GM12891 (cell line): ENCODE results near the gene KLK14.

Source experiments
- DNase-seq: peaks from one replicate; pipeline ENCODE4 v3.0.0; 2011; ENCODE audit warnings: low spot score; ENCODE audit not compliant: insufficient read length
- FAIRE-seq: peaks from 2 replicates; lab custom pipeline; 2011; peaks lifted over from hg19 to GRCh38; lab: Jason Lieb, UNC
- PAX5 ChIP-seq: IDR thresholded peaks from 2 replicates; pipeline ENCODE4 v1.6.1; 2011; ENCODE audit warnings: low read length, moderate library complexity, mild to moderate bottlenecking; ENCODE audit not compliant: insufficient read depth, severe bottlenecking
- POLR2A ChIP-seq: IDR thresholded peaks from 2 replicates; pipeline ENCODE4 v1.6.1; 2011; ENCODE audit warnings: low read depth, low read length, control low read depth
- POLR2AphosphoS5 ChIP-seq: IDR thresholded peaks from 2 replicates; pipeline ENCODE4 v1.6.1; 2011; ENCODE audit warnings: low read depth, low read length, control low read depth
- POU2F2 ChIP-seq: IDR thresholded peaks from 2 replicates; pipeline ENCODE4 v1.6.1; 2011; ENCODE audit warnings: low read depth, mild to moderate bottlenecking, control low read depth, low read length, moderate library complexity
- SPI1 ChIP-seq: IDR thresholded peaks from 2 replicates; pipeline ENCODE4 v1.6.1; 2011; ENCODE audit warnings: low read depth, low read length, control low read depth
- TAF1 ChIP-seq: IDR thresholded peaks from 2 replicates; pipeline ENCODE4 v1.6.1; 2011; ENCODE audit warnings: low read depth, low read length, control low read depth

Gene KLK14

GRCh38 chr19:51097166-51097738 is 14.6 kb upstream of the KLK14 start:
- FAIRE-seq (peak; percentile 87), DNase-seq (peak; percentile 71)
- no peak for TF ChIP-seq POLR2A
- TF ChIP-seq SPI1: no peak
- no peak for TF ChIP-seq PAX5
- TF ChIP-seq POU2F2: no peak
- no peak for TF ChIP-seq TAF1
- TF ChIP-seq POLR2AphosphoS5: no peak

DNA sequence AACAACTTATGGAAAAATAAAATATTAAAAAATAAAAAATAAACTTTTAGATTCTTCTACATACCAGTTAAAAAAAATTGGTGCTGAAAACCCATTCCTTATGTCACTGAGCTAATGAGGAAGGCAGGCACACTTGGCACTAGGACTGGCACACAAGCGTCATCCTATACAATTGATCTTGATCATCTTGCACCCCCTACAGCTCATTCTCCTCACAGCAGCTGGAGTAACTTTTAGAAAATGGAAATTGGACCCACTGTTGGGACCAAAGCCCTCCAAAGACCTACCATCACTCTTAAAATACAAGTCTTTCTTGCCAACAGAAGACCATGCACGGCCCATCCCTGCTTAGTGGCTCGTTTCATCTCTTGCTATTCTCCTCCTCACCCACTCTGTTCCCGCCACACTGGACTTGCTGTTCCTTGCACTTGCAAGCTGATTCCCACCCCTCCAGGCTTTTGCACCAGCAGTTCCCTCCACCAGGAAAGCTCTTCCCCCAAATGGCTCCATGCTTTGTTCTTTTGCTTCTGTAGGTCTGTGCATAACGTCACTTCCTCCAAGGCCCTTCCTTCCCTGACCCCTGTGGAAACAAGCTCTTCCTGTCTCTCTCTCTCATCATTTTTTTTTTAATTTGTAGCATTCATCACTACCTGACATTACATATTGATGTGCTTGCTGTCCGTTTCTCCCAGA is 13.9 kb upstream of the KLK14 start:
- TF ChIP-seq SPI1: no peak
- TF ChIP-seq POU2F2: no peak
- no peak for TF ChIP-seq TAF1
- TF ChIP-seq POLR2AphosphoS5: no peak; the same call in 1 of the 2 replicates
- no peak for TF ChIP-seq PAX5
- TF ChIP-seq POLR2A: no peak
- FAIRE-seq: peak; percentile 28

GRCh38 chr19:51094696-51095279 is 12.1 kb upstream of the KLK14 start:
- TF ChIP-seq PAX5: no peak
- TF ChIP-seq TAF1: no peak
- no peak for TF ChIP-seq POU2F2
- TF ChIP-seq POLR2AphosphoS5: no peak
- no peak for TF ChIP-seq SPI1
- no peak for TF ChIP-seq POLR2A
- FAIRE-seq: no peak

More for the DNA sequence above, 13.9 kb upstream of the KLK14 start:
- DNase-seq: no peak

GRCh38 chr19:51093510-51094345 is 11.0 kb upstream of the KLK14 start:
- TF ChIP-seq POLR2AphosphoS5: no peak
- no peak for TF ChIP-seq TAF1
- no peak for TF ChIP-seq SPI1
- TF ChIP-seq POU2F2: no peak
- TF ChIP-seq PAX5: no peak
- TF ChIP-seq POLR2A: no peak
- no peak for DNase-seq
- no peak for FAIRE-seq

More at GRCh38 chr19:51094696-51095279, 12.1 kb upstream of the KLK14 start:
- peak; percentile 70 for DNase-seq

DNA sequence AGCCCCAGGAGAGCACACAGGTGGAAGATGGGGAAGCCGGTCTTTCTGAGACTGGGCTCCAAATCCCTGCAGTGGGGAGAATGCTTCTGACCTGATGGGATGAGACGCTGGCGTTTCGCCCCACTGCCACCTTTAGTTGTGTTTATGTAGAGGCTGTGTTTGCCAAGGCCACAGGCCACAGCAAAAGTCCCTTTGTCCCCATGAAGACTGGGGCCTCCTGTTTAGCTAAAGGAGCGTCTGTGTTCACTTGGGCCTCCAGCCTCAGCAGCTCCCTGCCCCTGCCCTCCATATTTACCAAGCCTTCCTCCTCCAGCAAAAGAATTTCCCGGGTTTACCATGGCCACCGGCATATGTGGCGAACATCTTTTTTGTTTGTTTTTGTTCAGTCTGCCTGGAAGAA is 10.4 kb upstream of the KLK14 start:
- FAIRE-seq (no peak), DNase-seq (no peak)
- no peak for TF ChIP-seq SPI1
- TF ChIP-seq POU2F2: no peak
- no peak for TF ChIP-seq PAX5

- DNase-seq (no peak), FAIRE-seq (no peak)
- TF ChIP-seq SPI1 (no peak), PAX5 (no peak), POU2F2 (no peak), POLR2AphosphoS5 (no peak), TAF1 (no peak), POLR2A (no peak)
Measured at GRCh38 chr19:51091895-51092873, 9.5 kb upstream of the KLK14 start.

DNA sequence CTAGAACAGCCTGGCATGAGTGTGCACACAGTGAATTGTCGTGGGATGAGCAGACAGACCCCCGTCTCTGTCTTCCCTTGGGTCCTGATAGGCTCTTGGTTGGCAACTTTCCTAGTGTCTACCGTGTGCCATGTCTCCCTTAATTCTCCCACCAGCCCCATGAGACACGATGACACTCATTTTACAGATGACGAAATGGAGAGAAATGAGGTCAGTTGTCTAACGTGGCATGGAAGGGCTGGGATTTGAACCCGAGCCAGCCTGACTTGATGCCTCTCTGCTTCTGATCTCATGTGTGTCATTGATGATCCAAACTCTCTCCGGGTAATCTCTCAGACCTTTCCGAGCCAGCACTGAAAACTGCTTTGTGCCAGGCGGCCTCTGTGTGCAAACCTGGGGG is 8.4 kb upstream of the KLK14 start:
- TF ChIP-seq POLR2AphosphoS5: no peak
- TF ChIP-seq PAX5: no peak
- TF ChIP-seq TAF1: no peak

DNA sequence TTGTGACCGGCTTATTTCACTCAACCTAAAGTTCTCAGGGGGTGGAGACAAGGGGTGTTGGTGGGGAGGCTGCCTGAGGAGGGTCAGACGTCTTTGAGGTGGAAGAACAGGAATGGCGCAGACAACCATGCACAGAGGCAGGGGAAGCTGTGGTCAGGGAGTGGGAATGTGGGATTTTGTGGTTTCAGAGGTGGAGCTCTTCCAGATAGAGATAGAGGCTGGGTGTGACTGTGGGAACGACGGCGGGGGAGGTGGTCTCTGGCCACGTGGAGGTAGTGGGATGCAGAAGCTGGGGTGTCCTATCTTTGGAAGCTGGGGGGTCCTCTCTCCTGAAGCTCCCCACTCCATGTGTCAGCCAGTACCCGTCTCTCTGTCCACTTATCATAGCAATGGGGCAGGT is 7.8 kb upstream of the KLK14 start:
- FAIRE-seq (no peak), DNase-seq (no peak)
- TF ChIP-seq TAF1 (no peak), POLR2AphosphoS5 (no peak), POLR2A (no peak), PAX5 (no peak)

More for the DNA sequence above, 8.4 kb upstream of the KLK14 start:
- FAIRE-seq: no peak
- no peak for DNase-seq
